ENCODE results near the gene CCDC12.

CCDC12 gene

GRCh38 chr3:46991406-46992165, 15.0 kb upstream of the CCDC12 start:
- no peaks in the 10 kb centered on the region for H3K9me2 ChIP-seq (replicated peaks; ENCODE audit: insufficient read depth, low read length)
- H3K9ac ChIP-seq (ENCODE audit: low read length) = no peak overlapping the region
- peaks cover 36% of the 10 kb centered on the region for H3K79me2 ChIP-seq (ENCODE audit: low read length)
- no peak overlapping the region for H3K27ac ChIP-seq (ENCODE audit: low read length)
- TF ChIP-seq EZH2phosphoT487 (IDR thresholded peaks at IDR 0.05; ENCODE audit: low read length) = no peak
- TF ChIP-seq CTCF (IDR thresholded peaks at IDR 0.05; ENCODE audit: low read length) = no peak
- TF ChIP-seq EZH2 (optimal IDR thresholded peaks at IDR 0.05; ENCODE audit: low read depth, low read length) = no peak
- H3K9me3 ChIP-seq (replicated peaks; ENCODE audit: insufficient read depth, low read length) = no peaks in the 10 kb centered on the region
- no peaks in the 10 kb centered on the region for H4K20me1 ChIP-seq (ENCODE audit: insufficient read depth, low read length)
- H3F3A ChIP-seq (ENCODE audit: insufficient read depth, low read length) = peaks cover 9% of the 10 kb centered on the region
- peaks cover 24% of the 10 kb centered on the region for H3K4me1 ChIP-seq (ENCODE audit: low read length)
- H2AFZ ChIP-seq (ENCODE audit: low read length) = no peak overlapping the region
- no peak overlapping the region for H3K4me3 ChIP-seq (ENCODE audit: low read length)
- no peaks in the 10 kb centered on the region for H3K27me3 ChIP-seq (replicated peaks; ENCODE audit: insufficient read depth, low read length)
- H3K4me2 ChIP-seq (ENCODE audit: low read depth, low read length) = no peak overlapping the region
- no peak for DNase-seq
- no peaks in the 10 kb centered on the region for H3K36me3 ChIP-seq (replicated peaks; ENCODE audit: insufficient read depth, low read length)

- no peak overlapping the region for H3K27ac ChIP-seq (ENCODE audit: low read length)
- TF ChIP-seq EZH2phosphoT487 (IDR thresholded peaks at IDR 0.05; ENCODE audit: low read length) (no peak), EZH2 (optimal IDR thresholded peaks at IDR 0.05; ENCODE audit: low read depth, low read length) (no peak), CTCF (IDR thresholded peaks at IDR 0.05; ENCODE audit: low read length) (no peak)
- H3K4me3 ChIP-seq (ENCODE audit: low read length) = no peak overlapping the region
- H3K36me3 ChIP-seq (replicated peaks; ENCODE audit: insufficient read depth, low read length) = no peaks in the 10 kb centered on the region
- H3K4me2 ChIP-seq (ENCODE audit: low read depth, low read length) = no peak overlapping the region
- H4K20me1 ChIP-seq (ENCODE audit: insufficient read depth, low read length) = no peaks in the 10 kb centered on the region
- DNase-seq = no peak
- peaks cover 12% of the 10 kb centered on the region for H3F3A ChIP-seq (ENCODE audit: insufficient read depth, low read length)
- no peak overlapping the region for H2AFZ ChIP-seq (ENCODE audit: low read length)
- peaks cover 44% of the 10 kb centered on the region for H3K79me2 ChIP-seq (ENCODE audit: low read length)
- H3K9ac ChIP-seq (ENCODE audit: low read length) = no peak overlapping the region
- no peaks in the 10 kb centered on the region for H3K9me2 ChIP-seq (replicated peaks; ENCODE audit: insufficient read depth, low read length)
- H3K27me3 ChIP-seq (replicated peaks; ENCODE audit: insufficient read depth, low read length) = no peaks in the 10 kb centered on the region
- H3K9me3 ChIP-seq (replicated peaks; ENCODE audit: insufficient read depth, low read length) = no peaks in the 10 kb centered on the region
- peaks cover 32% of the 10 kb centered on the region for H3K4me1 ChIP-seq (ENCODE audit: low read length)
Observed at GRCh38 chr3:46990573-46991374, 14.2 kb upstream of the CCDC12 start.

- Histone ChIP-seq H3K4me2 (ENCODE audit: low read depth, low read length) (peak overlapping the region; percentile 73; the same call in 1 of the 2 replicates), H3K27me3 (replicated peaks; ENCODE audit: insufficient read depth, low read length) (no peaks in the 10 kb centered on the region), H3K9ac (ENCODE audit: low read length) (no peak overlapping the region), H3K9me2 (replicated peaks; ENCODE audit: insufficient read depth, low read length) (no peaks in the 10 kb centered on the region), H3K4me1 (ENCODE audit: low read length) (peaks cover 37% of the 10 kb centered on the region), H3K27ac (ENCODE audit: low read length) (no peak overlapping the region), H3K36me3 (replicated peaks; ENCODE audit: insufficient read depth, low read length) (no peaks in the 10 kb centered on the region), H3K79me2 (ENCODE audit: low read length) (peaks cover 58% of the 10 kb centered on the region), H3F3A (ENCODE audit: insufficient read depth, low read length) (peaks cover 12% of the 10 kb centered on the region), H3K9me3 (replicated peaks; ENCODE audit: insufficient read depth, low read length) (no peaks in the 10 kb centered on the region), H4K20me1 (ENCODE audit: insufficient read depth, low read length) (no peaks in the 10 kb centered on the region), H3K4me3 (ENCODE audit: low read length) (no peak overlapping the region), H2AFZ (ENCODE audit: low read length) (no peak overlapping the region)
- DNase-seq = no peak
- TF ChIP-seq EZH2phosphoT487 (IDR thresholded peaks at IDR 0.05; ENCODE audit: low read length) (no peak), EZH2 (optimal IDR thresholded peaks at IDR 0.05; ENCODE audit: low read depth, low read length) (no peak), CTCF (IDR thresholded peaks at IDR 0.05; ENCODE audit: low read length) (no peak)
Observed at GRCh38 chr3:46989146-46989810, 12.7 kb upstream of the CCDC12 start.
